Psoas muscle (tissue), 8 donors: ENCODE data around the gene ADAM8. TPM values are rescaled to one million over a fixed set of nuclear protein-coding genes. Genes with fewer than 3 reads are reported as not detected.
A peak's percentile ranks its signal among the peaks of the same experiment; 100 is the strongest.

Experiments used
- ATAC-seq, 4 donors: fragments of 200-7000 bp; cut with Tn5 transposase; one replicate each; pipeline ENCODE4 v1.9.1; 2020; ENCODE audit warnings: moderate library complexity in 3 of 4, mild to moderate bottlenecking in 2 of 4
- DNase-seq, 2 donors: peaks; one replicate each; pipeline ENCODE4 v3.0.0-alpha.2; 2020
- H3K27ac ChIP-seq: fragments of 200-600 bp; one replicate; pipeline ENCODE4 v1.8.0; 2022
- H3K27me3 ChIP-seq, 3 donors: fragments of 200-600 bp in 1 of 3; one replicate each; pipeline versions ENCODE4 v1.6.1 to v1.8.0; 2013 to 2022; ENCODE audit warnings: low read length in 2 of 3, mild to moderate bottlenecking in 2 of 3, moderate library complexity in 1 of 3; ENCODE audit not compliant: insufficient read depth in 3 of 3
- H3K36me3 ChIP-seq, 2 donors: fragments of 200-600 bp in 1 of 2; one replicate each; pipeline versions ENCODE4 v1.6.1 to v1.8.0; 2013 to 2022; ENCODE audit warnings: low read depth in 1 of 2, mild to moderate bottlenecking in 1 of 2, moderate library complexity in 1 of 2; ENCODE audit not compliant: insufficient read depth in 1 of 2
- H3K4me1 ChIP-seq: fragments of 200-600 bp; one replicate; pipeline ENCODE4 v1.8.0; 2022
- H3K4me3 ChIP-seq: fragments of 200-600 bp; one replicate; pipeline ENCODE4 v1.8.0; 2022; ENCODE audit warnings: mild to moderate bottlenecking
- H3K9me3 ChIP-seq: fragments of 200-600 bp; one replicate; pipeline ENCODE4 v1.8.0; 2022
- CTCF ChIP-seq: fragments of 200-600 bp; IDR thresholded peaks from one replicate; pipeline ENCODE4 v1.8.0; 2022; ENCODE audit warnings: antibody characterized with exemption
- WGBS, 3 donors: extraction: QIAGEN DNeasy Blood & Tissue Kit; methylation state at CpG; one replicate each; pipeline versions ENCODE4 v1.1.6 to v1.1.7; 2013; 5-methylcytosine and 5-hydroxymethylcytosine counted together
- intact Hi-C, 2 donors: fragments of 100-400 bp; cut with DNase I; formaldehyde crosslinking; loops; one replicate each; pipeline versions ENCODE4 v1.11.0 to v1.14.2; 2022
- polyA plus RNA-seq, 3 donors: library from polyadenylated mRNA; stranded (reverse); fragments of 200-250 nt; gene quantifications; one replicate each; pipeline ENCODE4 v1.2.3, GENCODE V29; 2013
- total RNA-seq, 4 donors: library from RNA; stranded (reverse); fragmentation: NEBNext Ultra II Directional in 2 of 4; extraction: Animal tissue kit (Norgen Biotek cat#: 25700) in 2 of 4; gene quantifications; one replicate each; pipeline versions ENCODE4 v1.2.1 to v1.2.4, GENCODE V29; 2021 to 2023
- donor health status: healthy with polysubstance abuse.
- donor health status: DM: no; HTN: no; CAD: no; lungs with moderate emphysema.
- donor health status: Bipolar disorder and iron deficiency.
- donor health status: healthy.
- donor health status: DM: yes; HTN: yes; CAD: no.
- donor health status: DM: no; HTN: no; CAD: no.
- donor health status: DM: no; HTN: no; CAD: no.
- donor health status: DM: yes; HTN: yes; CAD: no.

Gene ADAM8
- total and polyA plus RNA-seq, 7 donors = 0.21 to 2.8 (median 2.2) TPM

- DNase-seq = peak; percentile 91 to 95
- H3K4me1 ChIP-seq = peaks cover 15% of the 10 kb centered on the region
- TF ChIP-seq CTCF = no peak
- no peaks in the 10 kb centered on the region for H3K36me3 ChIP-seq
- peak overlapping the region; percentile 90 for H3K4me3 ChIP-seq
- peak overlapping the region; percentile 92 for H3K27ac ChIP-seq
- intact Hi-C loops = loop anchor here in 1 of 2 donors (2.0 kb wide), 1 partner anchor 47 kb away; the partner anchor contains the start of genes TUBGCP2 and ZNF511
- 1 to 2% (median 1%) methylated on average over 26 to 79 of the region's 79 CpGs for WGBS, 3 donors
- H3K27me3 ChIP-seq = no peaks in the 10 kb centered on the region
- ATAC-seq = peak; percentile 88 to 90 (median 88)
- H3K9me3 ChIP-seq = no peaks in the 10 kb centered on the region
Measured at GRCh38 chr10:133261726-133262325, 14.8 kb downstream of the ADAM8 start.

GRCh38 chr10:133260895-133261725, 15.6 kb downstream of the ADAM8 start:
- Histone ChIP-seq H3K27me3 (no peaks in the 10 kb centered on the region), H3K27ac (peak overlapping the region; percentile 92), H3K4me1 (peaks cover 15% of the 10 kb centered on the region), H3K9me3 (no peaks in the 10 kb centered on the region), H3K4me3 (peak overlapping the region; percentile 90), H3K36me3 (no peaks in the 10 kb centered on the region)
- peak; percentile 57 to 74 (median 64) for ATAC-seq
- WGBS, 3 donors = 17 to 26% (median 20%) methylated on average over 44 to 50 of the region's 50 CpGs
- peak; percentile 61 to 82 for DNase-seq
- intact Hi-C loops = loop anchor here in 1 of 2 donors (2.0 kb wide), 1 partner anchor 48 kb away; the partner anchor contains the start of genes TUBGCP2 and ZNF511
- no peak for TF ChIP-seq CTCF

GRCh38 chr10:133259602-133259989, 17.1 kb downstream of the ADAM8 start:
- no peak overlapping the region for H3K4me3 ChIP-seq
- peaks cover 15% of the 10 kb centered on the region for H3K4me1 ChIP-seq
- H3K9me3 ChIP-seq = no peaks in the 10 kb centered on the region
- H3K27me3 ChIP-seq = no peaks in the 10 kb centered on the region
- TF ChIP-seq CTCF = no peak
- peak overlapping the region; percentile 46 for H3K27ac ChIP-seq
- no peaks in the 10 kb centered on the region for H3K36me3 ChIP-seq
- intact Hi-C loops = no loop called here
- WGBS, 3 donors = 67 to 70% (median 69%) methylated on average over 11 to 12 of the region's 12 CpGs
- ATAC-seq = no peak
- no peak for DNase-seq

- DNase-seq = peak; percentile 88 to 91
- H3K27ac ChIP-seq = peak overlapping the region; percentile 46
- 43 to 52% (median 44%) methylated on average over 21 to 24 of the region's 24 CpGs for WGBS, 3 donors
- H3K4me1 ChIP-seq = peaks cover 15% of the 10 kb centered on the region
- intact Hi-C loops = no loop called here
- peak; percentile 10 to 48 (median 27) for ATAC-seq
- TF ChIP-seq CTCF = no peak
- H3K4me3 ChIP-seq = no peak overlapping the region
- no peaks in the 10 kb centered on the region for H3K9me3 ChIP-seq
- H3K36me3 ChIP-seq = no peaks in the 10 kb centered on the region
- no peaks in the 10 kb centered on the region for H3K27me3 ChIP-seq
Measured at GRCh38 chr10:133258818-133259601, 17.7 kb downstream of the ADAM8 start.
